PFSK-1 (cell line): ENCODE measurements around the gene WDR59.

ENCODE experiments used
- FOXP2 ChIP-seq: optimal IDR thresholded peaks from 2 replicates; pipeline ENCODE3; 2011; ENCODE audit warnings: borderline replicate concordance, control low read depth, inconsistent platforms; ENCODE audit not compliant: insufficient read depth; ENCODE audit errors: extremely low read length, extremely low read depth
- POLR2AphosphoS5 ChIP-seq: IDR thresholded peaks from 2 replicates; pipeline ENCODE4 v1.6.1; 2012; ENCODE audit warnings: low read depth, mild to moderate bottlenecking, control low read depth, low read length, moderate library complexity
- SIN3A ChIP-seq: IDR thresholded peaks from 2 replicates; pipeline ENCODE4 v1.6.1; 2012; ENCODE audit warnings: mild to moderate bottlenecking, low read length, moderate library complexity, borderline replicate concordance; ENCODE audit not compliant: insufficient read depth
- TAF1 ChIP-seq: IDR thresholded peaks from 2 replicates; pipeline ENCODE4 v1.6.1; 2012; ENCODE audit warnings: low read length, control low read depth, borderline replicate concordance; ENCODE audit not compliant: insufficient read depth
- TF ChIP-seq, protein P1 (sequence below), 2 experiments: IDR thresholded peaks; 2 replicates each; pipeline versions ENCODE4 v1.6.1 to v1.8.0; 2011 to 2012; ENCODE audit warnings: low read depth in 2 of 2, low read length in 2 of 2, control low read depth in 1 of 2, inconsistent platforms in 1 of 2, mild to moderate bottlenecking in 1 of 2, moderate library complexity in 1 of 2; ENCODE audit not compliant: insufficient read depth in 1 of 2

Gene WDR59

DNA sequence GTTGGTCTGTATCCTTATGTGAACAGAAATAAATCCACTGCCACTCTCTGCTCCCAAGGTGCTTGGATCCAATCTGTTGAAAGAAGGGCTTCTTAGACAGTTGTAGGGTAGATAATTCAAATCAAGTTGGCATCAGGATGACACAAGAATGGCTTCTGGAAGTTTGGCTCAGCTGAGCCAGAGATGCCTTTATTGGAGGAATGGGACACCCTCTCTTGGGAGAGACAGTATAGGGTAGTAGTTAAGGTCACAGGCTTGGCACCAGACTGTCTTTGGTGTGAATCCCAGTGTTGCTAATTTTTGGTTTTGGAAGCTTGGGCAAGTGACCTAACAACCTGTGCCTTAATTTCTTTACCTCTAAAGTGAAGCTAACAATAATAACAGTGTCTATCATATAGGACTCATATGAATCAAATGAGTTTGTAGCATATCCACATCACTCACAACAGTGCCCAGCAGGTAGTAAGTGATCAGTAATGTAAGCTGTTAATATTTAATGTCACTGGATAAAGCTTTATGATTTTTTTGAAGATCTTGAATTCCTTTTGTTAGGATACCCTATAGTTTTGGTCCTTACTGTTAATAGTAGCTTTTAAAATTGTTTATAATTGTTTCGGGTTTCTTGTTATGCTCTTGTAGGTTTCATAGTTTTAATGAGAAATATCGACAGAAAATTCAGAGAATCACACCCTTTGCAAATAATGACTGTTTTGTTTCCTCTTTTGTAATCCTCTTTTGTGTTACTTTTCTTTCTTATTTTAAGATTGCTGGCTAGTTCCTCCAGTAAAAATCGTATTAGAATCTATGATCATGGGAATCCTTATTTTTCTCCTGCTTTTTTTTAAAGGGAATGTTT lies 33.0 kb upstream of the WDR59 start:
- TF ChIP-seq, protein P1, sequence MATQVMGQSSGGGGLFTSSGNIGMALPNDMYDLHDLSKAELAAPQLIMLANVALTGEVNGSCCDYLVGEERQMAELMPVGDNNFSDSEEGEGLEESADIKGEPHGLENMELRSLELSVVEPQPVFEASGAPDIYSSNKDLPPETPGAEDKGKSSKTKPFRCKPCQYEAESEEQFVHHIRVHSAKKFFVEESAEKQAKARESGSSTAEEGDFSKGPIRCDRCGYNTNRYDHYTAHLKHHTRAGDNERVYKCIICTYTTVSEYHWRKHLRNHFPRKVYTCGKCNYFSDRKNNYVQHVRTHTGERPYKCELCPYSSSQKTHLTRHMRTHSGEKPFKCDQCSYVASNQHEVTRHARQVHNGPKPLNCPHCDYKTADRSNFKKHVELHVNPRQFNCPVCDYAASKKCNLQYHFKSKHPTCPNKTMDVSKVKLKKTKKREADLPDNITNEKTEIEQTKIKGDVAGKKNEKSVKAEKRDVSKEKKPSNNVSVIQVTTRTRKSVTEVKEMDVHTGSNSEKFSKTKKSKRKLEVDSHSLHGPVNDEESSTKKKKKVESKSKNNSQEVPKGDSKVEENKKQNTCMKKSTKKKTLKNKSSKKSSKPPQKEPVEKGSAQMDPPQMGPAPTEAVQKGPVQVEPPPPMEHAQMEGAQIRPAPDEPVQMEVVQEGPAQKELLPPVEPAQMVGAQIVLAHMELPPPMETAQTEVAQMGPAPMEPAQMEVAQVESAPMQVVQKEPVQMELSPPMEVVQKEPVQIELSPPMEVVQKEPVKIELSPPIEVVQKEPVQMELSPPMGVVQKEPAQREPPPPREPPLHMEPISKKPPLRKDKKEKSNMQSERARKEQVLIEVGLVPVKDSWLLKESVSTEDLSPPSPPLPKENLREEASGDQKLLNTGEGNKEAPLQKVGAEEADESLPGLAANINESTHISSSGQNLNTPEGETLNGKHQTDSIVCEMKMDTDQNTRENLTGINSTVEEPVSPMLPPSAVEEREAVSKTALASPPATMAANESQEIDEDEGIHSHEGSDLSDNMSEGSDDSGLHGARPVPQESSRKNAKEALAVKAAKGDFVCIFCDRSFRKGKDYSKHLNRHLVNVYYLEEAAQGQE (IDR thresholded peaks at IDR 0.05; ENCODE audit: insufficient read depth in 1 of 2, low read depth in 2 of 2, low read length in 2 of 2) = no peak
- TF ChIP-seq TAF1 (no peak), SIN3A (no peak), FOXP2 (no peak), POLR2AphosphoS5 (no peak)

DNA sequence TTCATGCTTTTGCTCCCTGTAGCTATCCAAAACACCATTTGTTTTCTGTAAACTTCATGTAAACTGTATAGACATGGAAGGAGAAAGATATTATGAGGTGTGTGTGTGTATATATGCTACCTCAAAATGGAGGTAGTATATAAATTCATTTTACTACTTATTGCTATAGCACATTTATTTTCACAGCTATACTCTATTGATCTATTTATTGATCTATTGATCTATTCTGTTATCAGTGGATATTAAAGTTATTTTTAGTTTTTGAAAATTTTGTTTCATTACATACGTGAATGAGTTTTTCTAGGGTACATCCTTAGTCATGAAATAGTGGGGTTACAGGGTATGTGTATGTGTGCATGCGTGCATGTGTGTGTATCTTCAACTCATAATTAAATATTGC lies 29.4 kb upstream of the WDR59 start:
- TF ChIP-seq, protein P1 (IDR thresholded peaks at IDR 0.05; ENCODE audit: insufficient read depth in 1 of 2, low read depth in 2 of 2, low read length in 2 of 2) = no peak
- no peak for TF ChIP-seq SIN3A
- TF ChIP-seq FOXP2 = no peak
- no peak for TF ChIP-seq TAF1
- TF ChIP-seq POLR2AphosphoS5 = no peak

DNA sequence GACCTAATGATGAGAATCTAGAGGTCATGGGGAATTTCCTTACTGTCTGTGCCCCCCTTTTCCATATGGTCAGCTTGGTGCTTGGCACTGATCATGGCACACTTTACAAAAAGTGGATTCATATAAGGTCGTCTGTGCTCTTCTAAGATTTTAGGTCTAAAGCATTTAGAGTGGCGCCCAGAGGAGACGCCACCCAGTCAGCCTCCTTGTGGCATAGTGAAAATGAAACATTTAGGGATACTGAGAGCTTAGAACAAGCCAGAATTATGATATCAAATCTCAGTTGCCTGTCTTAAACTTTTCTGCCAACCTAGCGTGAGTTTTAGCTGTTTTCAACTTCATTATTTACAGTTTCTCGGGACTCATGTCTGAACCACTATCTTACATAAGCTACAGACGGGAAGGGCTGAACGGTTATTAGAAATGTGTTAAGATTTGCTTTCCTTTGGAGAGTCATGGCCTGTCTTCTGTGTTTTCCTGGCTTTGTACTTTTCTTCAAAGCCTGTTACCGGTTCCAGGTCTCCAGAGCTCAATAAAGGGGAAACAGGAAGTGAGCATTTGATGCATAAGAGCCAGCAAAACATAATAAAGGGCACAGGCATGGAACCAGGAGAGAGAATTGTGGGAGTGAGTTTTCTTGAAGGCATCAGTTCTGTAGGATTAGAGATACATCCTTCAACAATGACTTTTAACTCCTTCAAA lies 27.6 kb upstream of the WDR59 start:
- no peak for TF ChIP-seq FOXP2
- TF ChIP-seq, protein P1 (IDR thresholded peaks at IDR 0.05; ENCODE audit: insufficient read depth in 1 of 2, low read depth in 2 of 2, low read length in 2 of 2) = no peak
- TF ChIP-seq SIN3A = no peak
- no peak for TF ChIP-seq POLR2AphosphoS5
- TF ChIP-seq TAF1 = no peak

DNA sequence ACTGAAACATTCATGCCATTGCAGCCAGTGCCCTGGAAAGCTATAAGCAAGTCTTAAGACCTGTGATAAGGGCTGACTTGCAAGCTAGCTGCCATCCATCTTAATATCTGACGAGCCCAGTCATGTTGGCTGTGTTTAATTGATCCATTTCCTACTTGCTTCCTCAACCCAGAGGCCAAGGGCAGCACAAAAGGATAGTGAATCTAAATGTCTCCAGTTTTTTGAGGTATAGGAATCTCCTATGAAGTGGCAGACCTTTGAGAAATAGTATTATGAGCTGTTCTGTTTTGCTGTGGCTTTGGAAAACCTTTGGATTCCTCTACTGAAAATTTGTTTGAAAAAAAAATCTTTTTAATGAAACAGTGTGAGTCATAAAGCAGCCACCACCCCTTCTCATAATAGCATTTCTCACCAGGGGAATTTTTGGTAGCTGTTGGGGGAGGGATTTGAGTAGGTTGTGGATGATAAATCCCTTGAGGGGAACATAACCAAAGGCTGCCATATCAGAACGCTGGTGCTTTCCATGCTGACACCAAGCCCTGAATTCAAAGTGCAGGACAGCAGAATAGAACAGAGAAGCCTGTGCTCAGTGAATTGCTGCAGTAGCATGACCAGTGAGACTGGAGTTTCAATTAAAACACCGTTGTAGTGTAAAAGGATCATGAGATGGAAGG lies 26.8 kb upstream of the WDR59 start:
- TF ChIP-seq SIN3A = no peak
- no peak for TF ChIP-seq POLR2AphosphoS5
- TF ChIP-seq, protein P1 (IDR thresholded peaks at IDR 0.05; ENCODE audit: insufficient read depth in 1 of 2, low read depth in 2 of 2, low read length in 2 of 2) = no peak
- no peak for TF ChIP-seq FOXP2
- TF ChIP-seq TAF1 = no peak
